ENCODE measurements around the gene HEPH. TPM values are rescaled to one million over a fixed set of nuclear protein-coding genes. Genes with fewer than 3 reads are reported as not detected.

HEPH gene
- total and polyA plus RNA-seq, 7 donors: 10.2 to 152 (median 78.2) TPM

GRCh38 chrX:66191563-66191962, 27.5 kb downstream of the HEPH start:
- TF ChIP-seq POLR2AphosphoS5 (IDR thresholded peaks at IDR 0.05): no peak
- TF ChIP-seq EP300 (IDR thresholded peaks at IDR 0.05): no peak
- TF ChIP-seq CTCF (IDR thresholded peaks at IDR 0.05): no peak
- no peak for TF ChIP-seq POLR2A (IDR thresholded peaks at IDR 0.05)
- WGBS, 2 donors: 76 to 87% methylated on average over 2 of the region's 2 CpGs
- H3K4me3 ChIP-seq: no peak overlapping the region
- DNase-seq: no peak
- no peak overlapping the region for H3K27ac ChIP-seq
- H3K9me3 ChIP-seq: no peaks in the 10 kb centered on the region
- H3K36me3 ChIP-seq: peaks cover 0 to 67% (median 6%) of the 10 kb centered on the region in 4 donors
- H3K4me1 ChIP-seq: no peaks in the 10 kb centered on the region
- no peaks in the 10 kb centered on the region for H3K27me3 ChIP-seq
- intact Hi-C loops (cut with DNase I): no loop called here

GRCh38 chrX:66193821-66194220, 29.8 kb downstream of the HEPH start:
- TF ChIP-seq CTCF (IDR thresholded peaks at IDR 0.05) (no peak), EP300 (IDR thresholded peaks at IDR 0.05) (no peak), POLR2AphosphoS5 (IDR thresholded peaks at IDR 0.05) (no peak), POLR2A (IDR thresholded peaks at IDR 0.05) (no peak)
- peaks cover 0 to 69% (median 2%) of the 10 kb centered on the region in 4 donors for H3K36me3 ChIP-seq
- no peaks in the 10 kb centered on the region for H3K4me1 ChIP-seq
- no peaks in the 10 kb centered on the region for H3K9me3 ChIP-seq
- no peak overlapping the region for H3K4me3 ChIP-seq
- H3K27ac ChIP-seq: no peak overlapping the region
- no peaks in the 10 kb centered on the region for H3K27me3 ChIP-seq
- intact Hi-C loops (cut with DNase I): no loop called here
- DNase-seq: no peak

- 70 to 74% methylated on average over 4 of the region's 4 CpGs for WGBS, 2 donors
- H3K4me3 ChIP-seq: no peak overlapping the region
- TF ChIP-seq POLR2AphosphoS5 (IDR thresholded peaks at IDR 0.05) (no peak), CTCF (IDR thresholded peaks at IDR 0.05) (no peak), EP300 (IDR thresholded peaks at IDR 0.05) (no peak), POLR2A (IDR thresholded peaks at IDR 0.05) (no peak)
- intact Hi-C loops (cut with DNase I): no loop called here
- no peaks in the 10 kb centered on the region for H3K9me3 ChIP-seq
- no peak for DNase-seq
- H3K27ac ChIP-seq: no peak overlapping the region
- H3K36me3 ChIP-seq: peaks cover 0 to 30% (median 0%) of the 10 kb centered on the region in 4 donors
- no peaks in the 10 kb centered on the region for H3K4me1 ChIP-seq
- H3K27me3 ChIP-seq: no peaks in the 10 kb centered on the region
These were observed 36.1 kb downstream of the HEPH start for GRCh38 chrX:66200050-66200664.

GRCh38 chrX:66200855-66201795, 37.1 kb downstream of the HEPH start:
- 3 to 42% methylated on average over 5 of the region's 5 CpGs for WGBS, 2 donors
- Histone ChIP-seq H3K27ac (peak overlapping the region in 1 of 4 donors; percentile 27), H3K4me1 (no peaks in the 10 kb centered on the region), H3K9me3 (no peaks in the 10 kb centered on the region), H3K27me3 (no peaks in the 10 kb centered on the region), H3K4me3 (no peak overlapping the region), H3K36me3 (peaks cover 0 to 23% (median 0%) of the 10 kb centered on the region in 4 donors)
- DNase-seq: no peak
- TF ChIP-seq EP300 (IDR thresholded peaks at IDR 0.05) (no peak), POLR2A (IDR thresholded peaks at IDR 0.05) (no peak), CTCF (IDR thresholded peaks at IDR 0.05) (no peak), POLR2AphosphoS5 (IDR thresholded peaks at IDR 0.05) (no peak)
- intact Hi-C loops (cut with DNase I): no loop called here
